HG03103 (cell line): ENCODE results near the gene SCAMP3.

Experiments used
- ATAC-seq: cut with Tn5 transposase; IDR thresholded peaks from one replicate; pipeline ENCODE4 v1.9.1; 2021; ENCODE audit warnings: low read depth; ENCODE audit not compliant: unreplicated experiment

The SCAMP3 gene

DNA sequence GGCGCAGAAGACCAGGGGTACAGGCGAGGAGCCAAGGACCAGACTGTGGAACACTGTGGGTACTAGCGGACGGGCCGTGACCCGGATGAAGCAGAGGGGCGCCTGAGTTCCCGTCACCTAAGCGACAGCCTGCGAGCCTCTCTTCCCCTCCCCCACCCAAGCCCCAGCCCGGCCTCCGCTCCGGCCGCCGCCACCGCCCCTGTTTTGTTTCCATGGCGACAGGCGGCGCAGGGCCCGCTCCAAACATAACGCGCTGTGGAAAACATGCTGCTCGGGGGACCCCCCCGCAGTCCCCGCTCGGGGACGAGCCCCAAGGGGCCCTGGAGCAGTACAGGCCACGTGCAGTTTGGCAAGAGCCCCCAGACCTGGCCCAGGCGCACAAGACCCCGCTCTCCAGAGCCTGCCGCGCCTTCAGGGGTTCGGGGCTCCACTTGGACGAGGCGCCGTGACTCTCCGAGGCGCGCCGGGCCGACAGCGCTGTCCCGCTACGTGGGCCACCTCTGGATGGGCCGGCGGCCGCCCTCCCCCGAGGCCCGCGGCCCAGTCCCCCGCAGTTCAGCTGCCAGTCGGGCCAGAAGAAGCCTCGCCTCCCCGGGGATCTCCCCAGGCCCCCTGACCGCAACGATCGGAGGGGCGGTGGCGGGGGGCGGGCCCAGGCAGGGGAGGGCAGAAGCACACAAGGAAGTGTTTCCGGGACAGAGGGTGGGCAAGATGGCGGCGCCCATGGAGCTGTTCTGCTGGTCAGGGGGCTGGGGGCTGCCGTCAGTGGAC, 53.4 kb downstream of the SCAMP3 start, which contains the start of gene MTX1:
Gene MTX1 (plus strand): TSS at position 155 of the 771 bp plus-strand sequence. CDS start 110 bp downstream, at position 265.
- no peak for ATAC-seq

DNA sequence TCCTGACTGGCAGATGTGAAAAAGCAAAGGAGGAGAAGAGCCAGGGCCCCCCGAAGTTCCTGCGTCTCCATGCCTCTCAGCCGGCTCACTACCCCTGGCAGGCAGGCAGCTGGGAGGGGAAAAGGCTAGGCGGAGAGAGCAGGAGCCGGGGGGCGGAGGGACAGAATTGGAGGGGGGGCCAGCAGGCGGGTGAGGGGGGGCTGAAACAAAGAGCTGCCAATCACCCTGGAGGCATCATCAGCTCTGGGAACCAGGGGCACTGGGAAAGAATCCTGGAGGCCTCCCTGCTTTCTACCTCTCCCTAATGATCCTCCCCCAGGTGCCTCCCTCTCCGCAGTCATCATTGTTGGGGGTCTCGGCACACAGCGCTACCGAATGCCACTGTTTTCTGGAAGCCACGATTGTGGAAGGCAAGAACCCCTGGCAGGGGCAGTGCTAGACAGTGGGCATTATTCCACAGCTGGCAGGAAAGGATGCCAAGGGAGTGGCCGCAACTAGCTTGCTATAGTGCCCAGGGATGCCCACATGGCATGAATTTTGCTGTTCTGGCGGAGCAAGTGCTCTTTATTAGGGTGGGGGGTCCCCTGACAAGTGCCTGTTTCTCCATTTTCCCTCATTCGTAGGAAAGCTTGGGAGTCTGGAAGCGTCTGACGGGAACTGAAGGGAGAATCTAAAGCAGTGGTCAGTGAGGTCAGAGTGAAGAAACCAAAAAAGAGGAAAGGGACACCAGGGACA, 54.2 kb downstream of the SCAMP3 start, which contains the start of gene THBS3:
Gene THBS3 (minus strand): TSS at position 92 of the 735 bp plus-strand sequence. CDS start 21 bp downstream, at position 71.
- no peak for ATAC-seq

DNA sequence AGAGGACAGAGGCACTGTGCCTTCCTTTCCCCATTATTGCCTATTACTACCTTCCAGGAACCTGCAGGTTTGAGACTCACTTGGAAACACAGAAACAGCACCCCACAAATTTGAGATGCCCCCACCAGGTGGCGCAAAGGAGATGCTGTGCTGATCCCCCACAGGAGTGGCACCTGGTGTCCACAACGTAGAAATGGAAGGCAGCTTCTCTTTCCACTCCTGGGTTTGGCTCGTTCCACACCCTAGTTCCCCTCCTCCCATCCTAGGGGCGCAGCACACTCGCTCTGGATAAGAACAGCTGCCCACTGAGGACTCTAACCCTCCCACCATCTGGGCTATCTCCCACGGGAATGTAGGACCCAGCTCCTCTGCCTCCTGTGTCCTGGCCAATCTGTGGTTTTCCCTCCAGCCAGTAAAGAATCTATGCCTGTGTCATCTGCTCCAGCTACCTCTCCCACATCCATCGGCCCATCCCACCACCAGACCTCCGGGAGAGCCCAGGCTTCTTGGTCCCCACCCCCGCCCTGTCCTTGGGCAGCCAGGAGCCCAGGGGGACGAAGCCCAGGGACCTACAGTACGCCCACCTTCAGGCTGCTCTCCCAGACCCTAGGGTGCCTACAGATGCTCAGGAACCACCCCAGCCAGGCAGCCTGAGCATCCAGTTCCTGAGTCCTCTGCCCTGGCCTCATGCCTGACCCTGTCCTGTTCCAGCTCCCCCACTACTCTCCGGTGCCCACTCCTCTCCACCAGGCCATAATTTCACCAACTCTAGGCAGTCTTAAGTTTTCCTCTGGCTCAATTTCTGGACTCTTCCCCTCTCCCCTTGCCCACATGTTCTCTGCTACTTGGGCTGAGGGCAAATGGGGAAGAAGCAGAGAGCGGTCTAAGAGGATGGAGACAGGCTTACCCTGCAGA, 55.0 kb downstream of the SCAMP3 start:
- ATAC-seq = no peak
